ENCODE data around the gene UBL3. TPM values are rescaled to one million over a fixed set of nuclear protein-coding genes. Genes with fewer than 3 reads are reported as not detected.

Gene UBL3
- polyA plus RNA-seq, 1 of the 3 experiments (the other 2 are of a cell fraction), result 5.8 TPM

- POLR2A ChIA-PET, result no interaction called here
- H4K20me1 ChIP-seq (ENCODE audit: insufficient read depth), result no peaks in the 10 kb centered on the region
- H3K4me3 ChIP-seq (ENCODE audit: low read depth in 2 of 2, low read length in 1 of 2), result no peak overlapping the region
- no peak overlapping the region for H3K4me2 ChIP-seq
- 95% methylated on average over 5 of the region's 5 CpGs for WGBS (ENCODE audit: low lambda C conversion rate)
- H3K27ac ChIP-seq (ENCODE audit: low read depth in 2 of 2, low read length in 1 of 2), result no peak overlapping the region
- H3K9me2 ChIP-seq, result no peaks in the 10 kb centered on the region
- CTCF ChIA-PET, result no interaction called here
- H3K9ac ChIP-seq, result no peak overlapping the region
- H3K27me3 ChIP-seq (ENCODE audit: insufficient read depth), result no peaks in the 10 kb centered on the region
- no peaks in the 10 kb centered on the region for H3K9me3 ChIP-seq
- DNase-seq, result no peak
- TF ChIP-seq CHD2 (IDR thresholded peaks at IDR 0.05; ENCODE audit: low read length, partially characterized antibody), result no peak
- no peaks in the 10 kb centered on the region; a peak in 1 of 4 replicates for H3K4me1 ChIP-seq (ENCODE audit: control insufficient read depth in 1 of 2, insufficient read depth in 2 of 2, low read depth in 1 of 2, low read length in 1 of 2)
- no peaks in the 10 kb centered on the region for H3F3A ChIP-seq (replicated peaks; ENCODE audit: insufficient read depth)
- H3K79me2 ChIP-seq (ENCODE audit: insufficient read depth), result no peaks in the 10 kb centered on the region
- H2AFZ ChIP-seq (ENCODE audit: low read depth), result no peak overlapping the region
- peaks cover 22 to 26% of the 10 kb centered on the region in 2 experiments for H3K36me3 ChIP-seq (replicated peaks in 1 of 2; ENCODE audit: control insufficient read depth in 1 of 2, insufficient read depth in 2 of 2, low read length in 1 of 2)
These were observed 83.4 kb downstream of the UBL3 start for GRCh38 chr13:29767006-29767405.

DNA sequence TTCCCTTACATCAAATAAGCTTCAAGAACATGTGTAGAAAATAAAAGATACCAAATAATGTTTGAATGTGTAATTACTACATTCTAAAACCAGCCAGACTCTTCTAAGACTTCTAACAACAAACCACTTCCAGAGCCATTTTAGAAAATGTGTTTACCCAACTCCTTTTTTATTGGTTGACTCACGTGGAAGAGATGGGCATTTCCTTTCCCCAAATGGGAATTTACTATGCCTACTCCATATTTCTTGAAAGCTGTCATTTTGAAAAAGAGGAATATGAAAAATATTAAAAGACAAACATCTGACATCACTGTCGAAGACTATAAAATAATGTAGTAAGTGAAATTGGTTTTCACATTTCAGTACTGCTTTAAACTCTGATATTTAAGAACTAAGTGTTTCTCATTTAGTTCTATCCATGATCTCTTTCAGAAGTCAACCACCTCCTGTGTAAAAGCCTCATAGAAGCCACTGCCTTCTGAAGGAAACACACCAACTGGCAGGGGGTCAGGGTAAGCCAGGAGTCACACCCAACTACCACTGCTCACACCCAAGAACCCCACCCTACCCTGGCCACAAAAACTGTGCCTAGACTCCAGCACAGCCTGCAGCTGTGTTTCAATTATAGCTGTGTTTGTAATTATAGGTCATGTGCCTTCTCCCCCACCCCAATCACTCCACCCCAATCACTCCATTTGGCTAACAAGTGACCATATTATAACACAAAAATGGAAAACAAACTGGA is 86.8 kb downstream of the UBL3 start:
- CTCF ChIA-PET, result interaction anchor here (1.0 to 1.5 kb wide), 2 partner anchors 19 to 256 kb away, joined by 3 to 4 read pairs; no protein-coding TSS in a partner anchor
- Histone ChIP-seq H4K20me1 (ENCODE audit: insufficient read depth) (no peaks in the 10 kb centered on the region), H3K9ac (no peak overlapping the region), H3K27me3 (ENCODE audit: insufficient read depth) (no peaks in the 10 kb centered on the region), H2AFZ (ENCODE audit: low read depth) (no peak overlapping the region), H3K27ac (ENCODE audit: low read depth in 2 of 2, low read length in 1 of 2) (no peak overlapping the region), H3K9me3 (no peaks in the 10 kb centered on the region), H3K4me1 (ENCODE audit: control insufficient read depth in 1 of 2, insufficient read depth in 2 of 2, low read depth in 1 of 2, low read length in 1 of 2) (no peaks in the 10 kb centered on the region; a peak in 1 of 4 replicates), H3K4me2 (no peak overlapping the region), H3K79me2 (ENCODE audit: insufficient read depth) (no peaks in the 10 kb centered on the region), H3K4me3 (ENCODE audit: low read depth in 2 of 2, low read length in 1 of 2) (no peak overlapping the region), H3K9me2 (no peaks in the 10 kb centered on the region), H3K36me3 (replicated peaks in 1 of 2; ENCODE audit: control insufficient read depth in 1 of 2, insufficient read depth in 2 of 2, low read length in 1 of 2) (peaks cover 20 to 26% of the 10 kb centered on the region in 2 experiments), H3F3A (replicated peaks; ENCODE audit: insufficient read depth) (no peaks in the 10 kb centered on the region)
- no peak for DNase-seq
- POLR2A ChIA-PET, result no interaction called here
- WGBS (ENCODE audit: low lambda C conversion rate), result 89% methylated on average over 2 of the region's 2 CpGs
- TF ChIP-seq RXRA (IDR thresholded peaks at IDR 0.05; ENCODE audit: borderline replicate concordance, low read depth) (no peak), NFIC (IDR thresholded peaks at IDR 0.05; ENCODE audit: borderline replicate concordance) (no peak), TEAD4 (IDR thresholded peaks at IDR 0.05; ENCODE audit: borderline replicate concordance, insufficient read depth) (no peak), CHD2 (IDR thresholded peaks at IDR 0.05; ENCODE audit: low read length, partially characterized antibody) (no peak), EZH2phosphoT487 (IDR thresholded peaks at IDR 0.05; ENCODE audit: borderline replicate concordance, low read depth) (no peak), ELF1 (IDR thresholded peaks at IDR 0.05) (no peak), GATA2 (CRISPR knock-in tag; IDR thresholded peaks at IDR 0.05) (no peak)

DNA sequence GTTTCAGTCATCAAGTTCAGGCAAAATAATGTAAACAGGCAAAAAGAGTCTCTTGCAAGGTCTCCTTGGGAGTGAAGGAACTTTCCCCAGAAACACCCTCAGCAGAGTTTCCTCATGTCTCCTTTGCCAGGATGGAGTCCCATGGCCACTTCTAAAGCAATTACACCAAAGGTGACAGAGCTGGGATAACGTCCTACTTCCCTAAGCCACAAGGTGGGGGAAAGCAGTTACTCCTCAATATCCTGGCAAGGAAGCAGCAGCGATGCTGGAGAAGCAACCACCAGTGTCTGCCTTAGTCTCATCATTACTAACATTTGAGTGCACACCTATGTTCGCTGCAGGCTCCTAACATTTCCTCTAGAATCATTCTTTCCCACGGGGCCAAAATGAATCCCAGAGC is 88.6 kb downstream of the UBL3 start:
- no peak overlapping the region for H3K9ac ChIP-seq
- H3K27ac ChIP-seq (ENCODE audit: low read depth in 2 of 2, low read length in 1 of 2), result no peak overlapping the region
- no peaks in the 10 kb centered on the region for H3K4me1 ChIP-seq (ENCODE audit: control insufficient read depth in 1 of 2, insufficient read depth in 2 of 2, low read depth in 1 of 2, low read length in 1 of 2)
- H3K79me2 ChIP-seq (ENCODE audit: insufficient read depth), result no peaks in the 10 kb centered on the region
- DNase-seq, result no peak
- H3K9me2 ChIP-seq, result no peaks in the 10 kb centered on the region
- H3K9me3 ChIP-seq, result no peaks in the 10 kb centered on the region
- no peaks in the 10 kb centered on the region for H3K27me3 ChIP-seq (ENCODE audit: insufficient read depth)
- H3K36me3 ChIP-seq (replicated peaks in 1 of 2; ENCODE audit: control insufficient read depth in 1 of 2, insufficient read depth in 2 of 2, low read length in 1 of 2), result peaks cover 13 to 19% of the 10 kb centered on the region in 2 experiments
- H2AFZ ChIP-seq (ENCODE audit: low read depth), result no peak overlapping the region
- WGBS (ENCODE audit: low lambda C conversion rate), result 80% methylated on average over 4 of the region's 4 CpGs
- no peaks in the 10 kb centered on the region for H3F3A ChIP-seq (replicated peaks; ENCODE audit: insufficient read depth)
- ChIA-PET POLR2A (no interaction called here), CTCF (interaction anchor here (0.8 to 1.5 kb wide), 5 partner anchors 10 to 354 kb away, joined by 3 to 7 read pairs (median 4); no protein-coding TSS in a partner anchor)
- H3K4me3 ChIP-seq (ENCODE audit: low read depth in 2 of 2, low read length in 1 of 2), result no peak overlapping the region
- no peaks in the 10 kb centered on the region for H4K20me1 ChIP-seq (ENCODE audit: insufficient read depth)
- H3K4me2 ChIP-seq, result no peak overlapping the region
- no peak for TF ChIP-seq SIN3A (IDR thresholded peaks at IDR 0.05; ENCODE audit: borderline replicate concordance, low read depth, low read length)
- no peak for TF ChIP-seq MXI1 (IDR thresholded peaks at IDR 0.05; ENCODE audit: low read depth, low read length)
- no peak for TF ChIP-seq EZH2phosphoT487 (IDR thresholded peaks at IDR 0.05; ENCODE audit: borderline replicate concordance, low read depth)
- TF ChIP-seq, protein P1, sequence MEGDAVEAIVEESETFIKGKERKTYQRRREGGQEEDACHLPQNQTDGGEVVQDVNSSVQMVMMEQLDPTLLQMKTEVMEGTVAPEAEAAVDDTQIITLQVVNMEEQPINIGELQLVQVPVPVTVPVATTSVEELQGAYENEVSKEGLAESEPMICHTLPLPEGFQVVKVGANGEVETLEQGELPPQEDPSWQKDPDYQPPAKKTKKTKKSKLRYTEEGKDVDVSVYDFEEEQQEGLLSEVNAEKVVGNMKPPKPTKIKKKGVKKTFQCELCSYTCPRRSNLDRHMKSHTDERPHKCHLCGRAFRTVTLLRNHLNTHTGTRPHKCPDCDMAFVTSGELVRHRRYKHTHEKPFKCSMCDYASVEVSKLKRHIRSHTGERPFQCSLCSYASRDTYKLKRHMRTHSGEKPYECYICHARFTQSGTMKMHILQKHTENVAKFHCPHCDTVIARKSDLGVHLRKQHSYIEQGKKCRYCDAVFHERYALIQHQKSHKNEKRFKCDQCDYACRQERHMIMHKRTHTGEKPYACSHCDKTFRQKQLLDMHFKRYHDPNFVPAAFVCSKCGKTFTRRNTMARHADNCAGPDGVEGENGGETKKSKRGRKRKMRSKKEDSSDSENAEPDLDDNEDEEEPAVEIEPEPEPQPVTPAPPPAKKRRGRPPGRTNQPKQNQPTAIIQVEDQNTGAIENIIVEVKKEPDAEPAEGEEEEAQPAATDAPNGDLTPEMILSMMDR (IDR thresholded peaks at IDR 0.05), result no peak
- TF ChIP-seq, protein P2, sequence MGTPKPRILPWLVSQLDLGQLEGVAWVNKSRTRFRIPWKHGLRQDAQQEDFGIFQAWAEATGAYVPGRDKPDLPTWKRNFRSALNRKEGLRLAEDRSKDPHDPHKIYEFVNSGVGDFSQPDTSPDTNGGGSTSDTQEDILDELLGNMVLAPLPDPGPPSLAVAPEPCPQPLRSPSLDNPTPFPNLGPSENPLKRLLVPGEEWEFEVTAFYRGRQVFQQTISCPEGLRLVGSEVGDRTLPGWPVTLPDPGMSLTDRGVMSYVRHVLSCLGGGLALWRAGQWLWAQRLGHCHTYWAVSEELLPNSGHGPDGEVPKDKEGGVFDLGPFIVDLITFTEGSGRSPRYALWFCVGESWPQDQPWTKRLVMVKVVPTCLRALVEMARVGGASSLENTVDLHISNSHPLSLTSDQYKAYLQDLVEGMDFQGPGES (IDR thresholded peaks at IDR 0.05; ENCODE audit: low read depth, low read length), result no peak
- TF ChIP-seq TEAD4 (IDR thresholded peaks at IDR 0.05; ENCODE audit: borderline replicate concordance, insufficient read depth), result no peak
- no peak for TF ChIP-seq NFIC (IDR thresholded peaks at IDR 0.05; ENCODE audit: borderline replicate concordance)
- no peak for TF ChIP-seq CHD2 (IDR thresholded peaks at IDR 0.05; ENCODE audit: low read length, partially characterized antibody)
- TF ChIP-seq JUND (IDR thresholded peaks at IDR 0.05), result no peak
- TF ChIP-seq ELF1 (IDR thresholded peaks at IDR 0.05), result no peak
- TF ChIP-seq RFX5 (IDR thresholded peaks at IDR 0.05; ENCODE audit: low read length), result no peak
- TF ChIP-seq, protein P3, sequence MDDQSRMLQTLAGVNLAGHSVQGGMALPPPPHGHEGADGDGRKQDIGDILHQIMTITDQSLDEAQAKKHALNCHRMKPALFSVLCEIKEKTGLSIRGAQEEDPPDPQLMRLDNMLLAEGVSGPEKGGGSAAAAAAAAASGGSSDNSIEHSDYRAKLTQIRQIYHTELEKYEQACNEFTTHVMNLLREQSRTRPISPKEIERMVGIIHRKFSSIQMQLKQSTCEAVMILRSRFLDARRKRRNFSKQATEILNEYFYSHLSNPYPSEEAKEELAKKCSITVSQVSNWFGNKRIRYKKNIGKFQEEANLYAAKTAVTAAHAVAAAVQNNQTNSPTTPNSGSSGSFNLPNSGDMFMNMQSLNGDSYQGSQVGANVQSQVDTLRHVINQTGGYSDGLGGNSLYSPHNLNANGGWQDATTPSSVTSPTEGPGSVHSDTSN (IDR thresholded peaks at IDR 0.05), result no peak
- TF ChIP-seq GATA2 (CRISPR knock-in tag; IDR thresholded peaks at IDR 0.05), result no peak
- TF ChIP-seq RCOR1 (IDR thresholded peaks at IDR 0.05; ENCODE audit: low read length), result no peak
- no peak for TF ChIP-seq EP300 (IDR thresholded peaks at IDR 0.05; ENCODE audit: borderline replicate concordance in 1 of 2, low read depth in 1 of 2, low read length in 1 of 2)
- TF ChIP-seq YY1 (IDR thresholded peaks at IDR 0.05; ENCODE audit: low read depth), result no peak

Measured in SK-N-SH (cell line).